Pancreas (tissue), 10 donors: Measurements from ENCODE around the gene SEC31B. TPM values are rescaled to one million over a fixed set of nuclear protein-coding genes. Genes with fewer than 3 reads are reported as not detected.

ENCODE experiments used
- ATAC-seq, 4 donors: fragments of 200-7000 bp; cut with Tn5 transposase; one replicate each; pipeline versions ENCODE4 v1.8.0 to v1.9.1; 2020; ENCODE audit warnings: mild to moderate bottlenecking in 4 of 4, moderate library complexity in 4 of 4
- DNase-seq, 6 donors: peaks; one replicate each; pipeline ENCODE4 v3.0.0-alpha.2; 2020
- FAIRE-seq: peaks from 2 replicates; lab custom pipeline; 2012; peaks lifted over from hg19 to GRCh38; lab: Jason Lieb, UNC
- H3K27ac ChIP-seq, 4 donors: fragments of 200-600 bp; sonication (generic); 1 replicate in 3 of 4; 2 replicates in 1 of 4; pipeline versions ENCODE4 v1.5.0 to v1.8.0; 2020
- H3K27me3 ChIP-seq, 4 donors: fragments of 200-600 bp; one replicate each; pipeline ENCODE4 v1.8.0; 2021
- H3K36me3 ChIP-seq, 3 donors: fragments of 200-600 bp; sonication (generic) in 1 of 3; one replicate each; pipeline versions ENCODE4 v1.5.0 to v1.8.0; 2020 to 2021
- H3K4me1 ChIP-seq, 3 donors: fragments of 200-600 bp; one replicate each; pipeline ENCODE4 v1.8.0; 2021
- H3K4me3 ChIP-seq, 4 donors: fragments of 200-600 bp; sonication (generic) in 2 of 4; one replicate each; pipeline versions ENCODE4 v1.5.0 to v1.8.0; 2020 to 2021
- H3K9me3 ChIP-seq, 4 donors: fragments of 200-600 bp; one replicate each; pipeline ENCODE4 v1.8.0; 2021
- WGBS, 2 donors: extraction: QIAGEN DNeasy Blood & Tissue Kit; methylation state at CpG; one replicate each; pipeline ENCODE4 v1.1.7; 2013; 5-methylcytosine and 5-hydroxymethylcytosine counted together
- intact Hi-C, 3 donors: fragments of 100-400 bp; cut with DNase I; formaldehyde crosslinking; loops; one replicate each; pipeline versions ENCODE4 v1.11.1 to v1.14.2; 2022
- polyA plus RNA-seq, 2 donors: library from polyadenylated mRNA; stranded (reverse); fragments of 200-250 nt; gene quantifications; one replicate each; pipeline ENCODE4 v1.2.3, GENCODE V29; 2013
- total RNA-seq, 6 donors: library from RNA; stranded (reverse); fragmentation: NEBNext Ultra II Directional in 4 of 6; extraction: Animal tissue kit (Norgen Biotek cat#: 25700) in 4 of 6; gene quantifications; one replicate each; pipeline versions ENCODE4 v1.2.1 to v1.2.4, GENCODE V29; 2021 to 2023
- TF ChIP-seq, protein P1 (sequence below), 4 donors: fragments of 200-600 bp; sonication (generic) in 3 of 4; IDR thresholded peaks; one replicate each; pipeline versions ENCODE4 v1.5.0 to v1.8.0; 2021; ENCODE audit warnings: antibody characterized with exemption in 4 of 4
- donor health status: healthy with polysubstance abuse.
- donor health status: DM: no; HTN: no; CAD: no; lungs with moderate emphysema.
- donor health status: DM: no; HTN: no; CAD: no.
- donor health status: control.
- donor health status: control.
- donor health status: Bipolar disorder and iron deficiency.
- donor health status: DM: yes; HTN: yes; CAD: no.
- donor health status: DM: no; HTN: no; CAD: no.
- donor health status: DM: no; HTN: no; CAD: no.
- donor health status: DM: yes; HTN: yes; CAD: no.

SEC31B gene
- total and polyA plus RNA-seq, 8 donors: 1.8 to 14.4 (median 2.4) TPM

- intact Hi-C loops: loop anchor here in 1 of 3 donors (10.0 kb wide), 1 partner anchor 176 kb away; the partner anchor contains the start of gene SCD
- H3K27ac ChIP-seq: no peak overlapping the region
Measured at GRCh38 chr10:100520811-100521210, 1.1 kb upstream of the SEC31B start.

GRCh38 chr10:100518761-100519241 lies 860 bp downstream of the SEC31B start:
- no peak overlapping the region for H3K27ac ChIP-seq
- DNase-seq (peak in 5 of 6 donors; percentile 44 to 76 (median 65)), FAIRE-seq (peak; percentile 20), ATAC-seq (peak; percentile 77 to 93 (median 89))
- TF ChIP-seq, protein P1, sequence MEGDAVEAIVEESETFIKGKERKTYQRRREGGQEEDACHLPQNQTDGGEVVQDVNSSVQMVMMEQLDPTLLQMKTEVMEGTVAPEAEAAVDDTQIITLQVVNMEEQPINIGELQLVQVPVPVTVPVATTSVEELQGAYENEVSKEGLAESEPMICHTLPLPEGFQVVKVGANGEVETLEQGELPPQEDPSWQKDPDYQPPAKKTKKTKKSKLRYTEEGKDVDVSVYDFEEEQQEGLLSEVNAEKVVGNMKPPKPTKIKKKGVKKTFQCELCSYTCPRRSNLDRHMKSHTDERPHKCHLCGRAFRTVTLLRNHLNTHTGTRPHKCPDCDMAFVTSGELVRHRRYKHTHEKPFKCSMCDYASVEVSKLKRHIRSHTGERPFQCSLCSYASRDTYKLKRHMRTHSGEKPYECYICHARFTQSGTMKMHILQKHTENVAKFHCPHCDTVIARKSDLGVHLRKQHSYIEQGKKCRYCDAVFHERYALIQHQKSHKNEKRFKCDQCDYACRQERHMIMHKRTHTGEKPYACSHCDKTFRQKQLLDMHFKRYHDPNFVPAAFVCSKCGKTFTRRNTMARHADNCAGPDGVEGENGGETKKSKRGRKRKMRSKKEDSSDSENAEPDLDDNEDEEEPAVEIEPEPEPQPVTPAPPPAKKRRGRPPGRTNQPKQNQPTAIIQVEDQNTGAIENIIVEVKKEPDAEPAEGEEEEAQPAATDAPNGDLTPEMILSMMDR (IDR thresholded peaks at IDR 0.05): peak in 3 of 4 donors; percentile 51 to 70 (median 67)
- H3K4me3 ChIP-seq: peak overlapping the region in 2 of 4 donors; percentile 6 to 48
- peaks cover 7 to 11% (median 7%) of the 10 kb centered on the region in 3 donors for H3K4me1 ChIP-seq
- H3K27me3 ChIP-seq: no peaks in the 10 kb centered on the region
- intact Hi-C loops: loop anchor here in 2 of 3 donors (5.0 to 10.0 kb wide), 2 partner anchors 74 to 182 kb away; no protein-coding TSS in a partner anchor
- no peaks in the 10 kb centered on the region for H3K9me3 ChIP-seq
- WGBS, 2 donors: 6 to 7% methylated on average over 7 of the region's 7 CpGs
- H3K36me3 ChIP-seq: peaks cover 0 to 10% (median 0%) of the 10 kb centered on the region in 3 donors

More at GRCh38 chr10:100520811-100521210, 1.1 kb upstream of the SEC31B start:
- H3K4me1 ChIP-seq: peaks cover 7 to 11% (median 7%) of the 10 kb centered on the region in 3 donors
- no peaks in the 10 kb centered on the region for H3K9me3 ChIP-seq
- no peak for FAIRE-seq
- DNase-seq: no peak
- TF ChIP-seq, protein P1 (IDR thresholded peaks at IDR 0.05): no peak
- peaks cover 0 to 18% (median 8%) of the 10 kb centered on the region in 3 donors for H3K36me3 ChIP-seq
- no peak for ATAC-seq
- 84% methylated on average over 3 of the region's 3 CpGs for WGBS, 2 donors
- H3K4me3 ChIP-seq: no peak overlapping the region
- no peaks in the 10 kb centered on the region for H3K27me3 ChIP-seq

- no peak for ATAC-seq
Measured at GRCh38 chr10:100516847-100517246, 2.8 kb downstream of the SEC31B start.

DNA sequence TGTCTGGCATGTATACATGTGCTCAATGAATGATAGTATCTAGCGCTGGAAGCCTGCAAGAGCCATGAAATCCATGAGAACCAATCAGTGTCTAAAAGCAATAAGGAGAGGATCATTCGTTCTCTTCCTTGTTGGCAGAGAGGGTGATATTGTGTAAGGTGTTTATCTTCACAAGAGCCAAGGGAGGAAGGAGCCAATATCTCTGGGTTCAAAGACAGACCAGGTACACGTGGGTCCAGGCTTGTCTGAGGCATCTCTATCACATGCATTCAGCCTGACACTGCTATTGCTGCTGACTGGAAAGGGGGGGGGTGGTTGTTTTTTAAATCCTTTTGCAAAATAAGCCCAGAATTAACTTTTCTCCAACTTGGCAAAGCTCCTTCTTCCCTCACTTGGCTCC lies 4.0 kb downstream of the SEC31B start:
- FAIRE-seq (no peak), DNase-seq (no peak), ATAC-seq (no peak)
- Histone ChIP-seq H3K27ac (no peak overlapping the region), H3K4me1 (peaks cover 7 to 11% (median 7%) of the 10 kb centered on the region in 3 donors), H3K9me3 (no peaks in the 10 kb centered on the region), H3K4me3 (no peak overlapping the region), H3K27me3 (no peaks in the 10 kb centered on the region), H3K36me3 (no peaks in the 10 kb centered on the region)
- TF ChIP-seq, protein P1 (IDR thresholded peaks at IDR 0.05): no peak
- intact Hi-C loops: loop anchor here in 2 of 3 donors (5.0 to 10.0 kb wide), 2 partner anchors 71 to 178 kb away; no protein-coding TSS in a partner anchor
- WGBS, 2 donors: 66 to 72% methylated on average over 3 of the region's 3 CpGs

More at GRCh38 chr10:100516847-100517246, 2.8 kb downstream of the SEC31B start:
- H3K27ac ChIP-seq: no peak overlapping the region
- DNase-seq (no peak), FAIRE-seq (no peak)
- peaks cover 7 to 11% (median 7%) of the 10 kb centered on the region in 3 donors for H3K4me1 ChIP-seq
- 63 to 69% methylated on average over 2 of the region's 2 CpGs for WGBS, 2 donors
- H3K27me3 ChIP-seq: no peaks in the 10 kb centered on the region
- no peak overlapping the region for H3K4me3 ChIP-seq
- no peaks in the 10 kb centered on the region for H3K36me3 ChIP-seq
- intact Hi-C loops: loop anchor here in 2 of 3 donors (5.0 to 10.0 kb wide), 2 partner anchors 72 to 180 kb away; no protein-coding TSS in a partner anchor
- TF ChIP-seq, protein P1 (IDR thresholded peaks at IDR 0.05): no peak
- H3K9me3 ChIP-seq: no peaks in the 10 kb centered on the region
